HG02870 (cell line): ENCODE measurements around the gene OR51Q1.

ENCODE experiments used
- ATAC-seq: cut with Tn5 transposase; IDR thresholded peaks from one replicate; pipeline ENCODE4 v1.9.1; 2021; ENCODE audit warnings: mild to moderate bottlenecking, moderate library complexity; ENCODE audit not compliant: unreplicated experiment

The OR51Q1 gene

GRCh38 chr11:5421811-5422210 lies at the start of gene OR51Q1:
TSS of gene OR51Q1 (plus strand) at chr11:5422111. CDS start at chr11:5422201, 90 bp downstream.
- no peak for ATAC-seq

- ATAC-seq, result peak; percentile 90
Measured at GRCh38 chr11:5380740-5381342, 41.1 kb upstream of the OR51Q1 start.

GRCh38 chr11:5383576-5383975 lies 38.3 kb upstream of the OR51Q1 start, which contains the start of gene OR51M1:
TSS of gene OR51M1 (plus strand) at chr11:5383812. CDS start at chr11:5389399, 5,587 bp downstream.
- no peak for ATAC-seq

GRCh38 chr11:5384335-5384734 lies 37.6 kb upstream of the OR51Q1 start:
- no peak for ATAC-seq

- no peak for ATAC-seq
Measured at GRCh38 chr11:5390210-5390609, 31.7 kb upstream of the OR51Q1 start.

GRCh38 chr11:5394091-5394490 lies 27.8 kb upstream of the OR51Q1 start:
- no peak for ATAC-seq

- ATAC-seq, result no peak
Measured at GRCh38 chr11:5398936-5399335, 23.0 kb upstream of the OR51Q1 start.

- ATAC-seq, result no peak
Measured at GRCh38 chr11:5405173-5405572, 16.7 kb upstream of the OR51Q1 start.

GRCh38 chr11:5420993-5421392 lies 918 bp upstream of the OR51Q1 start:
- ATAC-seq, result no peak

- no peak for ATAC-seq
Measured at GRCh38 chr11:5423131-5423530, 1.2 kb downstream of the OR51Q1 start.

GRCh38 chr11:5441414-5441813 lies 19.5 kb downstream of the OR51Q1 start, which contains the start of gene OR51I1:
TSS of gene OR51I1 (minus strand) at chr11:5441514. CDS start at chr11:5441514, 0 bp downstream.
- ATAC-seq, result no peak

GRCh38 chr11:5443835-5444393 lies 22.0 kb downstream of the OR51Q1 start:
- no peak for ATAC-seq

GRCh38 chr11:5449023-5449422 lies 27.1 kb downstream of the OR51Q1 start, which contains the start of gene OR51I2:
TSS of gene OR51I2 (plus strand) at chr11:5449323. CDS start at chr11:5453489, 4,166 bp downstream.
- no peak for ATAC-seq

- no peak for ATAC-seq
Measured at GRCh38 chr11:5449432-5449831, 27.5 kb downstream of the OR51Q1 start.

- ATAC-seq, result no peak
Measured at GRCh38 chr11:5460983-5461621, 39.2 kb downstream of the OR51Q1 start.

GRCh38 chr11:5467527-5467926 lies 45.6 kb downstream of the OR51Q1 start:
- no peak for ATAC-seq
